C4-2B (cell line): ENCODE measurements around the gene SCAND1.

Experiments used
- CTCF ChIP-seq: fragments of 450-650 bp; conservative IDR thresholded peaks from 2 replicates; pipeline ENCODE4 v1.5.1; 2017; ENCODE audit warnings: mild to moderate bottlenecking
- ZFX ChIP-seq: fragments of 450-650 bp; IDR thresholded peaks from 2 replicates; pipeline ENCODE4 v1.6.1; 2017

DNA sequence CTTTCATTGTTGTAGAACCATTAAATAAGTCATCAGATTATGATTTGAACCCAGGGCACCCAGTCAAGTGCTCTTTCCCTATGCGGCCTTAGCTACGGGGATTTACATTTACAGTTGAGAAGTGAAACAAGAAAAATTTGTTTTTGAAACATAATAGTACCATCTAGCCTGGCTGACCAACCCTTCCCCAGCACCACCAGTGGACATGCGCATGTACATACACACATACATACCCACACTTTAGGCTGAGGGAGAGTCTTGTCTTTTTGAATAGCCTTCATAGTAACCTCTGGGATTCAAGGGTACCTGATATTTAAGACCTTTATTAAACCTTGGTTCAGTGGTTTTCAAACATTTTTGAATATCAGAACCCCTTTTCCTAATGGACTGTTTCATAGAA is 33.8 kb downstream of the SCAND1 start:
- TF ChIP-seq CTCF, result no peak
- no peak for TF ChIP-seq ZFX
